NCI-H2107 treated with DMSO at 0.1 percent for 48 hours (cell line): ENCODE data around the gene ACCS.

ENCODE experiments used
- DNase-seq: peaks from one replicate; lab custom pipeline; 2025; ENCODE audit not compliant: unreplicated experiment; lab: John Stamatoyannopoulos, UW

ACCS gene

DNA sequence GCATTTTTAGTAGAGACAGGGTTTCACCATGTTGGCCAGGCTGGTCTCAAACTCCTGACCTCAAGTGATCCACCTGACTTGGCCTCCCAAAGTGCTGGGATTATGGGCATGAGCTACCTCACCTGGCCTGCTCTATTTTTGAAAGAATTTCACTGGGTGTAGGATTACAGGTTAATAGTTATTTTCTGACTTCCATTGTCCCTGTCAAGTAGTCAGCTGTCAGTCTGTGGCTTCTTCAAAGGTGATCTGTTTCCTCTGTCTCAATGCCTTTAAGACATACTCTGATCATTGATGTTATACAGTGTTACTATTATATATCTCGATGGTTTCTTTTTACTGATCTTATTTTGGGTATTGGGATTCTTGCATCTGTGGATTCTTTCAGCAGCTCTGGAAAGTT lies 19.3 kb downstream of the ACCS start:
- DNase-seq = no peak

DNA sequence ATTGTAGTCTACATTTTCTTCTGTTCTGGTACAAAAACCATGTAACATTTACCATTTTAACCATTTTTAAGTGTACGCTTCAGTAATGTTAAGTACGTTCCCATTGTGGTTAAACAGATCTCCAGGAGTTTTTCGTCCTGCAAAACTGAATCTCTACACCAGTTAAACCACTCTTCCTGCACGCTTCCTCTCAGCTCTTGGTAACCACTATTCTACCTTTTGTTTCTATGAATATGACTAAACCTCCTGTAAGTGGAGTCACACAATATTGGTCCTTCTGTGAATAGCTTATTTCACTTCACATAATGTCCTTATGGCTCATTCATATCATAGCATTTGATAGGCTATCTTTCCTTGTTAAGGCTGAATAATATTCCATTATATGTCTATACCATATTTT lies 22.3 kb downstream of the ACCS start:
- no peak for DNase-seq

DNA sequence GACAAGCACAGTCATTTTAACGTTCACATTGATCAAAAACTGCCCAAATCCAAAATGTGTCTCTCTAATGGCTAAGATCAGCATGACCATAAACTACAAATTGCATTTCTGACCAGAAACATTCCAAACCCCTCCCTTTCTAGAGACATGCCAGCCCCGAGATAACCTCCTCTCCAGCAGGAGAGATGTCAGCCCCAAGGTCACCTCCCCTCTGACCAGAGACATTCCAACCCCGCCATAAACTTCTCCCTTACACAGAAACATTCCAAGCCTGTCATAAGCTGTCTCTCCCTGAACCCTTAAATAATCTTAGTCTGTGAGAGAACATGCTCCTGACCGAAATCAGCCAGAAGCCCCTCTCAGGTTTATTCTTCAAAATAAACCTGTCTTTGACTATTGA lies 22.8 kb downstream of the ACCS start:
- no peak for DNase-seq

DNA sequence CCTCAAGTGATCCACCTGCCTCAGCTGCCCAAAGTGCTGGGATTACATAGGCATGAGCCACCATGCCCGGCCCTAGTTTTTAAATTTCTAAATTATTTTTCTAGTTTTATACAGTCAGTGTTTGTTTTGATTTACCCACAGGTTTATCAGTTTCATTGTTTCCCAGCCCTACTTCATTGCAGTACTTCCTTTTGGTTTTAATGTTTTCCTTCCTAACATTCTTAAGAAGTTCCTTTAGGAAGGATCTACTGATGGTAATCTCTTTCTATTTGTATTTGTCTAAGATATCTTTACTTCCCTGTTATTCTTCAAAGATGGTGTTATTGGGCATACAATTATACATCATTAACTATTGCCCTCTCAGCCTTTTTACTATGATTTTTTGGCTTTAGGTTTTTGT lies 24.5 kb downstream of the ACCS start:
- no peak for DNase-seq

DNA sequence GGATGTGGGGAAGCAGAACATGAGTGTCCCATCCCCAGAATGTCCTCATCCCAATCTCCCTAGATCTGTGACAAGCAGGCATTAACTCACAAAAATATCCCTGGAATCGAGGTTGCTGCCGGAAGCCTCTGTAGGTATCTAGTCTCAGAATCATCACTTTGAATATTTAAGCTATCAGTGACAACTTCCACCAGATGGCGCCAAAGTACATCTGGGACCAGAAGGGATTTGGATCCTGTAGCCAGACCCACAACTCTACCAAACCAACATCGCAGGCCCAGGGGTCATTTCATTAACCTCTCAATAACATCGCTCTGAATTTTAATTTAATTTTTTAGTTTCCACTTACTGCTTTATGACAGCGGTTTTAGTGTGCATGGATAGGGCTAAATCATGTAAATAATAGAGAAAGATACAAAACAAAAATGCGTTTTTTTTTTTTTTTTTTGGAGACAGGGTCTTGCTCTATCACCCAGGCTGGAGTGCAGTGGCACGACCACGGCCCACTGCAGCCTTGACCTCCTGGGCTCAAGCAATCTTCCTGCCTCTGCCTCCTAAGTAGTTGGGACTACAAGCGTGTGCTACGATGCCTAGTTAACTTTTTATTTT lies 28.3 kb downstream of the ACCS start:
- DNase-seq = peak; percentile 39

DNA sequence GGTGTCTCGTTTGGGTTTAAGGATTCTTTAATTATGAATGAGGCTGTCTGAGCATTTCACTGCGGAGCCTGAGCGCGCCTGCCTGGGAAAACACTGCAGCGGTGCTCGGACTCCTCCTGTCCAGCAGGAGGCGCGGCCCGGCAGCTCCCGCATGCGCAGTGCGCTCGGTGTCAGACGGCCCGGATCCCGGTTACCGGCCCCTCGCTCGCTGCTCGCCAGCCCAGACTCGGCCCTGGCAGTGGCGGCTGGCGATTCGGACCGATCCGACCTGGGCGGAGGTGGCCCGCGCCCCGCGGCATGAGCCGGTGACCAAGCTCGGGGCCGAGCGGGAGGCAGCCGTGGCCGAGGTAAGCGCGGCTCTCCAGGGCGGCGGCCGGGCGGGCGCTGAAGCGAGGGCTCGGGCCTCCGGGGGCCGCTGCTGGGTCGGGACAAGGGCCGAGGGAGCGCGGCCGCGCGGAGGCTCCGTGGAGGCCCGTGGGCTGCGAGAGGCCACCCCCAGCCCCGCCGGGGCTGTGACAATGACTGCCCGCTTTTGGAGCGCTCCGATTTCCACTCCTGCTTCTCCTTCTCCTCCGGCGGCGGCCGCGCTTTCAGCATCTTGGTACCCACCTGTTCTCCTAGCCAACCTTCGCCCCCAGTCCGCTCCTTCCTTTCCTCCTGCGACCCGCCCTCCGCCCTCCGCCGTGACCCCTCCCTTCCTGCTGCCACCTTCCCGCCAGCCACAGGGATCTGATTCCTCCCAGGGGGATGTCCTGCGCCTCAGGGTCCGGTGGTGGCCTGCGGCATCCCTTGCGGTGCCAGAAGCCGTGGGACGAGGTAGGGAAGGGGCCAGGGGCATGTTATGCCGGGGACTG lies 29.7 kb downstream of the ACCS start, which contains the start of gene EXT2:
EXT2 (plus strand) TSS at position 173 of the 854 bp plus-strand sequence. CDS start 12,035 bp downstream, outside the sequence.
- peak; percentile 38 for DNase-seq

DNA sequence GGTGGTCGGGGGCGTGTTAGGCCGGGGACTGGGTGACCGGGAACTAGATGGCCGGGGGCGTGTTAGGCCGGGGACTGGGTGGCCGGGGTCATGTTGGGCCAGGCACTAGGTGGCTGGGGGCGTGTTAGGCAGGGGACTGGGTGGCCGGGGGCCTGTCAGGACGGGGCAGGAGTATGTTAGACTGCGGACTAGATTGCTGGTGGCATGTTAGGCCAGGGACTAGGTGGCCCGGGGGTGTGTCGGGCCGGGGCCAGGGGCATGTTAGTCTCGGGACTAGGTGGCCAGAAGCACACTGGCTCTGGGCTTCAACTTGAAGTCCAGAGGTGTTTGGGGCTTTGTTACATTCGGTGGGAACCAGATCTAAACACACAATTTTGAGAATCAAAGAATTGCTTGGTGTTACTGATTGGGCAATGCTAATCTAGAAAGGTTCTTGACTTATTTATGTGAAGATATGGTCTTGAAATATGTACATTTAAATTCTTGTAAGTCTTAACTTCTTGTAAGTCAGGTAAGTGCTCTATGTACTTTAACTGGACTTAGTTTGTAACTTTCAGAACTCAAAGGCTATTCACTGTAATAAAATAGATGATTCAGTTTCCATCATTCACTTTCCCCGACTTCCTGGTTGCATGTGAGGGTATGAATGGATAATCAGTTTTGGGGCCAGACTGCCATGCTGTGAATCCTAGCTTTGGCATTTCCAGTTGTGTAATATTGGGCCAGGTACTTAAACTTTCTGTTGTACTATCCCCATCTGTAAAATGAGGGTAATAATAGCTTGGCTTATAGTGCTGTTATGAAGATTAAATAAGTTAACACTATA lies 30.5 kb downstream of the ACCS start:
- no peak for DNase-seq

DNA sequence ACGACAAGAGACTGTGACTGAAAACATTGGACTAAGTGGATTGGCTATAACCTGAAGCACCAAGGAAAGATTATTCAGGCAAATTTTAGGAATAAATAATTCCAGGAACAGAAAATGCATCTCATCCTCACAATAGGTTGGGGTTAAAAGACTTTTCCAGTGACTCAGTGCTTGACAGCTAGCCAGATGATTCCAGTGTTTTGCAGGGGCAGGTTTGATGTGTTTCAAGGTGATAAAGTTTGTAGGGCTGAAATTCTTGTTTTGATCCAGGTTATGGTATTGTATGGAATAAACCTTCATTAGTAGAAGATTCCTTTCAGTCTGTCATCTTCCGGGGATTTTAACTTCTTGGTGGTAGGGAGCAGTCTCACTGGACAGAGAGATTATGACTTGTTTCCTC lies 31.8 kb downstream of the ACCS start:
- DNase-seq = no peak

DNA sequence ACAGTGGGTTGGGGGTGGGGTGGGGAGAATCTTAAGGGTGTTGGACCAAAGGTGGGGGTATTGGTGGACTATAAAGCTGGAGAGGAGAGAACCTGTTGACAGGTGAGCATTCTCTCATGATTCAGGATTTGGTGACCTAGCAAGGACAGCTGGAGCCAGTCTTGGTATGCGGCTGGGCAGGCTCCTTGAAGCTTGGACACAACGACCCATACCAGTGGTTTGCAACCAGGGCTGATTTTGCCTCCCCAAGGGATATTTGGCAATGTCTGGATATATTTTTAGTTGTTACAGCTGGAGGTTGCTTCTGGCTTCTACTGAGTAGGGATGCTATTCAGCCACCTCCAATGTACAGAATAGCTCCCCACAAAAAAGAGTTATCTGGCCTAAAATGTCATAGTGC lies 35.0 kb downstream of the ACCS start:
- no peak for DNase-seq

DNA sequence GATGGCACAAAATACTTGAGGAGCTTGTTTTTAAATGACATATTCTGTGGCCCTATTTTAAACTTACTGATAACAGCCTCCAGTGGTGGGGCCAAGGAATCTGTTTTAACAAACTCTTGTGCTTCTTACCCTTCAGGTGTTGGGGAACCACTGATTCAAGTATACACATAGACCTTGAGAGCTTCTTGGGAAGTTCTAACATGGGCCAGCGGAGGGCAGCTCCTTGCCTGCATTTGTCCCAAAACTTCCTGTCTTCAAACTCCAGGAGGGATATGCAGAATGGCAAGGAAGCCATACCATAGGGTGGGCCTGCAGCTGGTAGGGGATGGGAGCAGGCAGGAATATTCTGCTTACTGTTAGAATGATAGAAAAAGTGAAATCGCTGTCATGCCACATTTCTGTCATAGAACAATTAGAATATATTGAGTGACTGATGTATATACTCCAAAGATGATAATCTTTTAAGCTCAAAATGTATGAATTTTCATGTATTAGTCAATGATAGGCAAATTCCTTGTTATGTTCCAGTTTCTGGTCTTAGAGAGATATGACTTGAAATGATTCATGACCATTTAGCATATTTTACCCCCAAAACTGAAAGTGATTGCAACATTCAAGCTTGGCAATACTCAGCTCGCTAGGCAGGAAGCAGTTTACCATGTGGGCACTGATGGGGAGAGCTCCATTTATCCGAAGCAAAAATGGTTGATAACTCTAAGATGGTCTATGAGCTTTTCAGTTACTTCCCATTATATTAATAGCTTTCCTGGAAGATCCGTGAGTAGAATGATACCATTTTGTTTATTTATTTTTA lies 38.6 kb downstream of the ACCS start:
- no peak for DNase-seq

DNA sequence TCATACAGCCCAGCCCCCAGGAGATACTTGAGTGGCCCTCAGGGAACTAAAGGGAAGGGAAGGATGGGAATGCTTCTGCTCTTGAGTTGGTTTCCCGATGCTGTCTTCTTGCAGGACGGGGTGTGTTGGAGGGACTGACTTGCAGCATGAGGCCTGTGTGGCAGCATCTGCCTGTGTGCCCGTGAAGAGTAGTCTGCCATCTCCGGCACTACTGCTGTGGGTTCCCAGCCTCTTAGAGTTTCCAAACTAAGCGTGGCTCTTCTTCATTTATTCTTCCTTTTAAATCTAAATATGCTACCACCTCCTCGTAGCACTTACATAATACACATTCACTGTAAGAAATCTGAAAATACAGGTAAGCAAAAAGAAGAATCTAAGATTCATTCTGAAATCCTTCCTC lies 42.2 kb downstream of the ACCS start:
- no peak for DNase-seq

DNA sequence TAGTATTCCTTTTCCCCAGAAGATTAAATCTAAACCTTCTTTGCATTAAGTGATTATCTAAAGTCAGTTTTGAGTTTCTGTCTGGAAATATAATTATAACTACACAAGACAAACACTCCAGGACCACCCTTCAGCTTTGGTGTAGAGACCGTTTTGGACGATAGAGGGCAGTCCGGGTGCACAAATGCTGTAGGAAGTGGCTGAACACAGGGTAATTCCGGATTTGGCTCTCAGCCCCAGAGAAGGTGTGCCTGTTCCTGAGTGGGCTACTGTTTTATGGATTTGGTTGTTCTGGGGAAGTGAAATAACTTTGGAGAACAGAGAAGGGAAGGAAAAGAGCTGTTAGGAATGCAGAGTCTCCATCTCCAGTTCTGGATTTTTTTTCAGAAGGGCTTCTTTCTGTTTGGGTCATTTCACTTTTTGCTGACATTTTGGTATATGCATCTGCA lies 44.2 kb downstream of the ACCS start:
- peak; percentile 4 for DNase-seq

DNA sequence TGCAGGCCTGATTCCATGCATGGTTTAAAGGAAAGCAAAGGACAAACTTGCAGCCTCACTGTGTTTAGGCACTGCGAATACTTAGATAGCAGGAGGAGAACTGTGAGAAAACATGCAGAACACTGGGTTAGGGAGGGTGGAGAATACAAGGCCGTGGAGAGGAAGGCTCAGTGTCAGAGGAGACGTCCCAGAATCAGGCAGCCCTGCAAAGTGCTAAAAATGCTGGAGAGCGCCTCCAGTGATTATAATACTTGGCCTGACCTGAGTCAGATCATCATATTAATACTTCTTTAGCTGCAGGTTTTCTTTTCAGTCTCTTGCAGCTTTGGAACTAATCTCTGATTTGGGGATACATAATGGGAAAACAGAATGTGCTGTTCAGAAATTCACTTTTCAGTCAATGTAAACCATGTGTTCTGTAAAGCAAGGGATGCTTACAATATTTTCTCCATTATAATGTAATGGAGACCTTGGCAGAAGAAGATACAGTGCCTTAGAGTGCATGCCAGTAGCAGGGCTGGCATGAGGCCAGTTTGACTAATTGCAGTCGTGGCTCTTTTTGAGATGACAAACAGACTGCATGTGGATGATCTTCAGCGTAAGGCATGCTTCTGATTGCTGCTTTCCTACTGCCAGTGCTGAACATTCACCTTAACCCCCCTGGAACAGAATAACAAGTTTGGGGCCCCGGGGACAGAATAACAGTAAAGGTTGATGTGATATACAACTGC lies 46.2 kb downstream of the ACCS start:
- no peak for DNase-seq

DNA sequence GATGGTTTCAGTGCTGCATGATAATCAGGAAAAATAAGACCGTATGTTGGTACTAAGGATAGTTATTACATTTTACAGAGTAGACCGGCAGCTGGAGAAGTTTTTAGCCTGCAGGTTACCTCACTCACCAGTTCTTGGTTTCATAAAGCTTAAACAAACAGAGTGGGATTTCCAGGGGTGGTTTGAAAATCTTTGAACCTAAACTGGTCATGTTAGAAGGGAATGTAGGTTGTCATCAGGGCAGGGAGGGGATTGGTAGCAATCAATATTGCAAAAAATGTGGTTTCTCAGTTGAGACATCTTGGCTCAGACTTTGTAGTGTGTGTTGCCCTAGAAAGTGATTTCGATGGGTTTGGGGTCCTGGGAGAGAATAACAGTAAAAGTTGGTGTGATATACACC lies 46.9 kb downstream of the ACCS start:
- DNase-seq = no peak

DNA sequence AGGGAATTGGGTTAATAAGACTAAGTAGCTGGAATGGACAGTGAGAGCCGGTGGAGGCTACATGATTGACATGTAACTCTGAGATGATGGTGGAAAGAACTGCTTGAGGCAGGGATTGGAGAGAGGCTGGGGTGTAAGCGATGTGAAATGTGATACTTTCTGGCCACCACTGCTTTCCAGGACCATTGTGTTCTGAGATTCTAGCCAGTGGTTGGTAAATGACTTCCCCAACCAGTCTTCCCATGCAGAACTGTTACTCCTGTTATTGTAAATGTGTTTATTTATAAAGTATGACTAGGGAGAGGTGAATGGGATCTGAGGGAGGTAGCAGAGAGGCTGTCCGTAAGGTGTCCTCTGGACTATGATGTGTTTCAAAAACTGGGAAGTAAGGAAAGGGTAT lies 47.5 kb downstream of the ACCS start:
- no peak for DNase-seq

DNA sequence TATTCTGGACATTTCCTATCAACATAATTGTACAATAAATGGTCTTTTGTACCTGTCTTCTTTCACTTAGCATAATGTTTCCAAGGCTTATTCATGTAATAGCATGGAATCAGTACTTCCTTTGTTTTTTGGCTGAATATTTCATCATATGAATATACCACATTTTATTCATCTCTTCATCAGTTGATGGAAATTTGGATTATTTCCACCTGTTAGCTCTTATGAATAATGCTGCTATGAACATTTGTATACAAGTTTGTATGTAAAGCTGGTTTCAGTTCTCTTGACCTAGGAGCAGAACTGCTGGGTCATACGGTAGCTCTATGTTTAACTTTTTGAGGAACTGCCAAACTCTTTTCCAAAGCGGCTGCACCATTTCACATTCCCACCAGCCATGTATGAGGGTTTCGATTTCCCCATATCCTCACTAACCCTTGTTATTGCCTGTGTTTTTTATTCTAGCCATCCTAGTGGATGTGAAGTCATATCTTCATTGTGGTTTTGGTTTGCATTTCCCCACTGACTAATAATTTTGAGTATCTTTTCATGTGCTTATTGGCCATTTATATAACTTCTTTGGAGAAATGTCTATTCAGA lies 50.3 kb downstream of the ACCS start:
- DNase-seq = no peak

DNA sequence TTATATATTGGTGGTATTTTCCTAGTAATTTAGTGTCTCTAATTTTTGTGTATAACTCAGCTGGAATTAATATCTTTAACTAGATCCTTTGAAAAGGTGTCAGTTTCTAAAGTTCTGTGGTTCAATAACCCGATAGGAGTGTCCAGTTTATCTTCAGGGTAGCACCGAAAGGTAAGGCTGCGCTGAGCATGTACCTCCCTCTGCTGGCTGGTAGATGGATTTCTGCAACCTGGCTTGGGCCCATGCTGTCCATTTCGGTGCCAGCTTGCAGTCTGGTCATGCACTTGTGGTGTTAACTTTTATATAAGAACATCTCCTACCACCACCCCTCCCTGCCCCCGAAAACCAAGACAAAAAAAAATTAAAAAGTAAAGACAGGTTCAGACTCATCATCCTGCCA lies 54.1 kb downstream of the ACCS start:
- no peak for DNase-seq

DNA sequence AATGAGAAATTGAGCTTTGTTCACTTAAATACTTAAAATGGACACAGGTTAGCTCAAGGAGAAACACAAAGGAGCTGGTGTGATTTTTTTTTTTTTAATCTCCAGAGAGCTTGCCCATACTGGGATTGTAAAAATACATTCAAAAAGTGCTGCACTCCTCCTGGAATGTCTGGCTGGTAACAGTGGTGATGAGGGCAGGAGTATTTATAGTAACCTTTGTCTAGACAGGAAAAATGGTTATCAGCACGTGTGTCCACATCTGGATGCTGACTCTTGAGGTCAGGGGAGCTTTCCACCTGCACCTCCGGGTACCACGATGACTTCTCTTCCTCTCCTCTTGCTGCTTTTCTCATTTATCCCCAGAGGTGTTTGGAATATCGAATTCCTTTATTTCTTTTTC lies 59.5 kb downstream of the ACCS start:
- no peak for DNase-seq

DNA sequence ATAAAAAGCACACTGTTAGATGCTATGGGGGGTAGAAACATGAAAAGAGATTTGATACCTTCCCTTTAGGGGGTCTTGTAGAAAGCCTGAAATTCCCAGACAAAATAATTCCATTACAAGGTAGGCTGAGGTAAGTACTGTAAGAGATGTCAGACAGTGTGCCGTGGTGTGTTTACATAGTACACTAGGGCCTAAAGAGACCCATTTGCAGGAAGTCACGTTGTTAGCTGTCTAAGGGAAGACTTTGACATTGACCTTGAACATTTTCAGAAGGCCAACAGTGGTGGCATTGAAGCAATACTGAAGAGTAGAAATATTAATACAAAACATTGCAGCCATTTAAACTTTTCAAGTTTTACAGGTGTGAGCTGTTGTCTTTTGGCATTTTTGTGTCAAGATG lies 60.2 kb downstream of the ACCS start:
- DNase-seq = no peak

DNA sequence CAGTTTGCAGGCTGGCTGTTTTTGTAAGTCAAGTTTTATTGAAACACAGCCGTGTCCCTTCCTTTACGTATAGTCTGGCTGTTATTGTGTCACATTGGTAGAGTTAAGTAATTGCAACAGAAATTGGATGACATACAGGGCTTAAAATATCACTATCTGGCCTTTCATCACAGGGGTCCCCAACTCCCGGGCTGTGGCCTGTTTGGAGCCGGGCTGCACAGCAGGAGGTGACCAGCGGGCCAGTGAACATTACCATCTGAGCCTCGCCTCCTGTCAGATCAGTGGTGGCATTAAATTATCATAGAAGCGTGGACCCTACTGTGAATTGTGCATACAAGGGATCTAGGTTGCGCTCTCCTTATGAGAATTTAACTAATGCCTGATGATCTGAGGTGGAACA lies 61.1 kb downstream of the ACCS start:
- no peak for DNase-seq
